ENCODE data around the gene CCL4. TPM values are rescaled to one million over a fixed set of nuclear protein-coding genes. Genes with fewer than 3 reads are reported as not detected.

CCL4 gene
- total RNA-seq, 1 experiment from 2014 or later = 1.2 TPM

GRCh38 chr17:36072431-36073121, 31.1 kb upstream of the CCL4 start:
- intact Hi-C loops (cut with micrococcal nuclease) = no loop called here

More at GRCh38 chr17:36072431-36073121, 31.1 kb upstream of the CCL4 start:
- CTCF ChIA-PET = interaction anchor here (0.9 to 3.3 kb wide), 17 partner anchors 11 to 223 kb away, joined by 3 to 18 read pairs (median 5); partner anchors contain the start of gene CCL3
- TF ChIP-seq CTCF (IDR thresholded peaks at IDR 0.05 in 2 of 3, conservative IDR thresholded peaks at IDR 0.05 in 1 of 3; ENCODE audit: borderline replicate concordance in 1 of 3, insufficient read depth in 1 of 3, low read depth in 2 of 3, low read length in 2 of 3) (peak; percentile 25 to 91 (median 71); a peak in 4 of 6 replicates), RAD21 (IDR thresholded peaks at IDR 0.05; ENCODE audit: low read depth) (peak; percentile 33; the same call in 1 of the 2 replicates), POLR2AphosphoS5 (IDR thresholded peaks at IDR 0.05; ENCODE audit: low read depth, low read length) (no peak)
- Histone ChIP-seq H4K20me1 (ENCODE audit: insufficient read depth) (no peaks in the 10 kb centered on the region), H3K4me1 (ENCODE audit: control insufficient read depth in 1 of 2, insufficient read depth in 2 of 2, low read length in 2 of 2) (no peaks in the 10 kb centered on the region), H3K79me2 (ENCODE audit: insufficient read depth, low read length) (no peaks in the 10 kb centered on the region), H3K4me2 (ENCODE audit: low read length) (no peak overlapping the region), H3K36me3 (ENCODE audit: control insufficient read depth in 1 of 2, insufficient read depth in 2 of 2, low read length in 2 of 2) (no peaks in the 10 kb centered on the region), H2AFZ (ENCODE audit: low read depth, low read length, poor library complexity, severe bottlenecking) (peak overlapping the region; percentile 31), H3K9me2 (ENCODE audit: insufficient read depth) (peaks cover 3% of the 10 kb centered on the region; the same call in 1 of the 2 replicates), H3K27me3 (ENCODE audit: insufficient read depth, low read length) (no peaks in the 10 kb centered on the region), H3K4me3 (replicated peaks in 1 of 2; ENCODE audit: low read depth in 1 of 2, low read length in 2 of 2) (no peak overlapping the region), H3K9me3 (ENCODE audit: control insufficient read depth in 1 of 2, insufficient read depth in 1 of 2, low read depth in 1 of 2, low read length in 2 of 2) (no peaks in the 10 kb centered on the region), H3K27ac (ENCODE audit: low read depth, low read length) (no peak overlapping the region), H3K9ac (ENCODE audit: low read length) (no peak overlapping the region)
- POLR2A ChIA-PET = interaction anchor here (1.3 kb wide), 1 partner anchor 76 kb away, joined by 3 read pairs; no protein-coding TSS in a partner anchor
- no TSS peak for BruUV-seq (replicated peaks)
- RAD21 ChIA-PET (ENCODE audit: low non-redundant PET in 1 of 2, low total read pairs in 2 of 2, uncharacterized antibody in 2 of 2, unreplicated experiment in 2 of 2) = interaction anchor here in 1 of 2 experiments (1.0 to 1.4 kb wide), 3 partner anchors 76 to 103 kb away, joined by 3 to 4 read pairs (median 3); no protein-coding TSS in a partner anchor
- DNase-seq (ENCODE audit: low read depth, low spot score) = peak; percentile 24
- peak; percentile 88 for ATAC-seq
